Loucy (cell line): ENCODE data around the gene ZSCAN5A.
A peak's percentile ranks its signal among the peaks of the same experiment; 100 is the strongest.

Experiments used
- EZH2phosphoT487 ChIP-seq: fragments of 200-600 bp; IDR thresholded peaks from 2 replicates; pipeline ENCODE4 v1.6.1; 2018; ENCODE audit warnings: antibody characterized with exemption, mild to moderate bottlenecking, moderate library complexity, borderline replicate concordance
- TF ChIP-seq, protein P1 (sequence below): fragments of 200-600 bp; sonication (generic); conservative IDR thresholded peaks from 2 replicates; pipeline ENCODE4 v1.5.1; 2014; ENCODE audit warnings: mild to moderate bottlenecking, antibody characterized with exemption, low read length

GRCh38 chr19:56333506-56333905 is 18.9 kb upstream of the ZSCAN5A start:
- TF ChIP-seq, protein P1, sequence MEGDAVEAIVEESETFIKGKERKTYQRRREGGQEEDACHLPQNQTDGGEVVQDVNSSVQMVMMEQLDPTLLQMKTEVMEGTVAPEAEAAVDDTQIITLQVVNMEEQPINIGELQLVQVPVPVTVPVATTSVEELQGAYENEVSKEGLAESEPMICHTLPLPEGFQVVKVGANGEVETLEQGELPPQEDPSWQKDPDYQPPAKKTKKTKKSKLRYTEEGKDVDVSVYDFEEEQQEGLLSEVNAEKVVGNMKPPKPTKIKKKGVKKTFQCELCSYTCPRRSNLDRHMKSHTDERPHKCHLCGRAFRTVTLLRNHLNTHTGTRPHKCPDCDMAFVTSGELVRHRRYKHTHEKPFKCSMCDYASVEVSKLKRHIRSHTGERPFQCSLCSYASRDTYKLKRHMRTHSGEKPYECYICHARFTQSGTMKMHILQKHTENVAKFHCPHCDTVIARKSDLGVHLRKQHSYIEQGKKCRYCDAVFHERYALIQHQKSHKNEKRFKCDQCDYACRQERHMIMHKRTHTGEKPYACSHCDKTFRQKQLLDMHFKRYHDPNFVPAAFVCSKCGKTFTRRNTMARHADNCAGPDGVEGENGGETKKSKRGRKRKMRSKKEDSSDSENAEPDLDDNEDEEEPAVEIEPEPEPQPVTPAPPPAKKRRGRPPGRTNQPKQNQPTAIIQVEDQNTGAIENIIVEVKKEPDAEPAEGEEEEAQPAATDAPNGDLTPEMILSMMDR = peak; percentile 90
- no peak for TF ChIP-seq EZH2phosphoT487
